ENCODE results near the gene ATP11A.
"Not testable (repeated sequence)": the region's sequence is repeated elsewhere in the genome, so short reads cannot be mapped to it uniquely, and the experiment has no call there.

Gene ATP11A

GRCh38 chr13:112782429-112783010, 92.7 kb downstream of the ATP11A start:
- no peak overlapping the region for H3K4me3 ChIP-seq (ENCODE audit: low read depth, low read length)
- DNase-seq (ENCODE audit: low read depth) = peak; percentile 15
- no peak for TF ChIP-seq CTCF (conservative IDR thresholded peaks at IDR 0.05; ENCODE audit: low read depth, low read length)

DNA sequence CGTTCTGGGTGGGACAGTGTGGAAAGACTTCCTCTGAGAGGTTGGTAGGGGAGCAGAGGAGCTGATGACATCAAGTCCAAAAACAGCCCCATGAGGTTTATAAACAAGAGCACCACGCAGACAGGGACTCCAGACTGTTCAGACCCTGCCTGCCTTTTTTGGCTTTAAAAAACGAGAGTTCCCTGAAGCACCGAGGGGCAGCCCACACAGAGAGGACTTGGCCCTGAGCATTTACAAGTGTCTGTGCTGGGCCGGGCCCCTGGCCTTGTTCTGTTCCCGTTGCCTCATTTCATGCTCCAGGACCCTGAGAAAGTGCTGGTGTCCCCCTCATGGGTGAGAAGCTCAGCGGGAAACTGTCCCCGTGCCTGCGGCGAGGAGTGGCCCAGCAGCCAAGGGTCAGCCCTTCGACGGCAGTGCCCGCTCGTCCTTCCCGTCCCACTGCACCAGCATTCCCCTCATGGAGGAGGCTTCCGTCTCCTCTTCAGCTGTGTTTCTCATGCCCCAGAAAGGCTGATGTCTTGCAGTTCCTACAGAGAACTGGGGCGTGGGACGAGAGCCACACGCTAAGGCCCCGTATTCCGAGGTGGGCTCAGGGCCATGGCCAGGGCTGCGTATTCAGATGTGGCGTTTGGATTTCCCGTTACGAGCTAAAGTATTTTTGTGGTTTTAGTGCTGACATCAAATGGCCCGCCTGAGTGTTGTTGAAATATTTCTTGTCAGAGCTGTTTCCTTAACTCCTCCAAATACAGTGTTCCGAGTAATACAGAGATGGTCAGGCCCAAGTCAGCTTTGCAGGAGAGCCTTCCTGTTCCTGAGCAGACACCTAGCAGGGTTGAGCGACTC, 93.5 kb downstream of the ATP11A start:
- no peak overlapping the region for H3K4me3 ChIP-seq (ENCODE audit: low read depth, low read length)
- peak; percentile 58 for DNase-seq (ENCODE audit: low read depth)
- no peak for TF ChIP-seq CTCF (conservative IDR thresholded peaks at IDR 0.05; ENCODE audit: low read depth, low read length)

- DNase-seq (ENCODE audit: low read depth) = no peak
- H3K4me3 ChIP-seq (ENCODE audit: low read depth, low read length) = no peak overlapping the region
- no peak for TF ChIP-seq CTCF (conservative IDR thresholded peaks at IDR 0.05; ENCODE audit: low read depth, low read length)
These were observed 94.1 kb downstream of the ATP11A start for GRCh38 chr13:112783978-112784371.

- DNase-seq (ENCODE audit: low read depth) = no peak
- TF ChIP-seq CTCF (conservative IDR thresholded peaks at IDR 0.05; ENCODE audit: low read depth, low read length) = no peak
These were observed 95.1 kb downstream of the ATP11A start for GRCh38 chr13:112784811-112785482.

GRCh38 chr13:112785483-112785856, 95.6 kb downstream of the ATP11A start:
- no peak for TF ChIP-seq CTCF (conservative IDR thresholded peaks at IDR 0.05; ENCODE audit: low read depth, low read length)
- DNase-seq (ENCODE audit: low read depth) = no peak
- H3K4me3 ChIP-seq (ENCODE audit: low read depth, low read length) = no peak overlapping the region

More at GRCh38 chr13:112784811-112785482, 95.1 kb downstream of the ATP11A start:
- H3K4me3 ChIP-seq (ENCODE audit: low read depth, low read length) = no peak overlapping the region

- H3K4me3 ChIP-seq (ENCODE audit: low read depth, low read length); DNase-seq (ENCODE audit: low read depth): not testable (repeated sequence)
These were observed 97.0 kb downstream of the ATP11A start for GRCh38 chr13:112786810-112787209.
